ENCODE results near the gene AUP1. TPM values are rescaled to one million over a fixed set of nuclear protein-coding genes. Genes with fewer than 3 reads are reported as not detected.

AUP1 gene
- total and polyA plus RNA-seq, 2 of the 8 experiments (the other 6 are each of a cell fraction or from before 2014, with no cell fraction given): 83.4 to 121 TPM

- ChIA-PET POLR2A (ENCODE audit: partially characterized antibody) (interaction anchor here (1.4 kb wide), 1 partner anchor 18 kb away, joined by 3 read pairs; no protein-coding TSS in a partner anchor), CTCF (ENCODE audit: partially characterized antibody) (interaction anchor here (0.8 to 10.0 kb wide), 6 partner anchors 9 to 103 kb away, joined by 3 to 158 read pairs (median 4); no protein-coding TSS in a partner anchor)
Observed at GRCh38 chr2:74578408-74578807, 48.9 kb upstream of the AUP1 start.

More at GRCh38 chr2:74578408-74578807, 48.9 kb upstream of the AUP1 start:
- Histone ChIP-seq H4K5ac (ENCODE audit: insufficient read length, low read depth, low read length) (no peak overlapping the region), H3K36me3 (ENCODE audit: control insufficient read depth in 2 of 4, insufficient read depth in 4 of 4, low read length in 3 of 4) (no peaks in the 10 kb centered on the region), H3K9ac (replicated peaks in 1 of 4; ENCODE audit: extremely low read depth in 1 of 4, low read depth in 3 of 4, low read length in 3 of 4) (peak overlapping the region in 1 of 4 experiments; percentile 34; a peak in 1 of 7 replicates), H2BK120ac (replicated peaks; ENCODE audit: low read depth, low read length) (no peak overlapping the region), H3K56ac (replicated peaks; ENCODE audit: insufficient read length, low read depth, low read length) (no peak overlapping the region), H3K4me1 (replicated peaks in 1 of 4; ENCODE audit: control insufficient read depth in 3 of 4, insufficient read depth in 4 of 4, low read length in 3 of 4) (no peaks in the 10 kb centered on the region), H3K27me3 (replicated peaks in 1 of 4; ENCODE audit: control insufficient read depth in 3 of 4, extremely low read depth in 1 of 4, insufficient read depth in 3 of 4, low read length in 3 of 4) (no peaks in the 10 kb centered on the region), H3K27ac (ENCODE audit: low read depth, low read length) (no peak overlapping the region), H4K20me1 (replicated peaks in 1 of 2; ENCODE audit: control insufficient read depth in 1 of 2, insufficient read depth in 2 of 2, low read length in 2 of 2) (no peaks in the 10 kb centered on the region), H3K4me3 (ENCODE audit: extremely low read depth in 1 of 4, insufficient read depth in 2 of 4, low read depth in 3 of 4, low read length in 4 of 4) (no peak overlapping the region), H3K4me2 (ENCODE audit: insufficient read depth in 1 of 2, low read depth in 2 of 2, low read length in 2 of 2) (no peak overlapping the region), H2BK15ac (ENCODE audit: low read length) (no peak overlapping the region), H2AK5ac (ENCODE audit: low read depth, low read length) (no peak overlapping the region), H3K18ac (ENCODE audit: extremely low read depth, low read length) (no peak overlapping the region), H3K23me2 (ENCODE audit: low read depth, low read length) (0 out of 2 replicates have a peak, but pooled peaks cover 1% of the 10 kb centered on the region), H3K23ac (ENCODE audit: insufficient read length) (no peak overlapping the region), H3K79me1 (ENCODE audit: low read depth, low read length) (no peaks in the 10 kb centered on the region), H2BK5ac (ENCODE audit: low read depth, low read length) (no peak overlapping the region), H3K79me2 (ENCODE audit: control insufficient read depth in 1 of 2, insufficient read depth in 2 of 2, low read length in 2 of 2) (no peaks in the 10 kb centered on the region), H4K8ac (ENCODE audit: extremely low read depth, insufficient read depth, low read length) (no peak overlapping the region), H3K4ac (replicated peaks; ENCODE audit: insufficient read length, low read depth, low read length) (no peak overlapping the region), H4K91ac (replicated peaks; ENCODE audit: insufficient read length, low read length) (no peak overlapping the region), H2BK20ac (ENCODE audit: low read length) (no peak overlapping the region), H3K9me3 (ENCODE audit: insufficient read depth in 2 of 2, low read depth in 1 of 2, low read length in 1 of 2) (no peaks in the 10 kb centered on the region), H2BK12ac (ENCODE audit: low read depth, low read length) (no peak overlapping the region), H3K14ac (ENCODE audit: insufficient read length) (no peak overlapping the region), H2AFZ (ENCODE audit: low read length) (no peak overlapping the region)
- no peak for DNase-seq (ENCODE audit: low read depth in 1 of 2, low spot score in 2 of 2)
- TF ChIP-seq ATF3 (IDR thresholded peaks at IDR 0.05; ENCODE audit: insufficient read depth, low read depth, low read length): no peak
- no peak for TF ChIP-seq CTCF (IDR thresholded peaks at IDR 0.05; ENCODE audit: control extremely low read depth in 1 of 3, insufficient read depth in 1 of 3, low read depth in 1 of 3, low read length in 3 of 3)
- TF ChIP-seq RXRA (IDR thresholded peaks at IDR 0.05; ENCODE audit: insufficient read depth, low read depth, low read length): no peak
- TF ChIP-seq BCL11A (IDR thresholded peaks at IDR 0.05; ENCODE audit: low read depth in 2 of 2, low read length in 2 of 2): no peak
- no peak for TF ChIP-seq MAFK (IDR thresholded peaks at IDR 0.05; ENCODE audit: low read depth, low read length)
- 81% methylated on average over 3 of the region's 3 CpGs; no CpG with 5 or more reads in 1 of the 2 experiments for WGBS, 2 experiments (ENCODE audit: extremely low coverage in 1 of 2, insufficient coverage in 1 of 2, insufficient read length in 1 of 2, insufficient replicate concordance in 2 of 2, low coverage in 1 of 2, low lambda C conversion rate in 2 of 2, missing lambda C conversion rate in 1 of 2)
- no peak for FAIRE-seq
